Measurements from ENCODE around the gene RASGRP4. TPM values are rescaled to one million over a fixed set of nuclear protein-coding genes. Genes with fewer than 3 reads are reported as not detected.

The RASGRP4 gene
- total and polyA plus RNA-seq, 10 of the 15 experiments (the other 5 are each of a cell fraction or from before 2014, with no cell fraction given): 0.24 to 7.4 (median 3.3) TPM

GRCh38 chr19:38457690-38458405 is 31.8 kb upstream of the RASGRP4 start:
- in situ Hi-C loops (cut with MboI) (no loop called here), intact Hi-C loops (cut with micrococcal nuclease; ENCODE audit: unreplicated experiment) (no loop called here)
- ChIA-PET POLR2A (no interaction called here), RAD21 (ENCODE audit: unreplicated experiment) (no interaction called here), CTCF (no interaction called here), SMC1A (ENCODE audit: uncharacterized antibody, unreplicated experiment) (no interaction called here)
- ATAC-seq (no peak), DNase-seq (ENCODE audit: low read depth, low spot score) (no peak), FAIRE-seq (no peak)
- Histone ChIP-seq H2AFZ (ENCODE audit: control insufficient read depth, low read depth, low read length) (no peak overlapping the region), H3K9ac (ENCODE audit: control insufficient read depth, insufficient read depth, low read length) (no peak overlapping the region), H3K4me1 (ENCODE audit: control insufficient read depth, insufficient read depth, low read length) (no peaks in the 10 kb centered on the region), H3K79me2 (ENCODE audit: control insufficient read depth, insufficient read depth, low read length) (no peaks in the 10 kb centered on the region), H3K4me2 (ENCODE audit: control insufficient read depth, insufficient read depth) (no peak overlapping the region), H3K36me3 (ENCODE audit: control insufficient read depth in 2 of 2, insufficient read depth in 2 of 2, low read length in 1 of 2) (no peaks in the 10 kb centered on the region), H3K9me3 (replicated peaks; ENCODE audit: control insufficient read depth, insufficient read depth, low read length) (no peaks in the 10 kb centered on the region), H3K27me3 (replicated peaks in 1 of 2; ENCODE audit: control insufficient read depth in 2 of 2, insufficient read depth in 2 of 2, low read length in 1 of 2) (no peaks in the 10 kb centered on the region), H4K20me1 (ENCODE audit: control insufficient read depth, insufficient read depth) (no peaks in the 10 kb centered on the region), H3K27ac (ENCODE audit: control insufficient read depth, insufficient read depth) (no peak overlapping the region), H3K4me3 (no peak overlapping the region)
- BruUV-seq (replicated peaks): no TSS peak
- TF ChIP-seq MTA2 (IDR thresholded peaks at IDR 0.05; ENCODE audit: low read depth): no peak
- TF ChIP-seq SMC3 (IDR thresholded peaks at IDR 0.05; ENCODE audit: borderline replicate concordance, low read length): no peak
- TF ChIP-seq CREM (IDR thresholded peaks at IDR 0.05; ENCODE audit: low read depth): no peak
- TF ChIP-seq IRF3 (IDR thresholded peaks at IDR 0.05): no peak
- no peak for TF ChIP-seq SIX5 (IDR thresholded peaks at IDR 0.05; ENCODE audit: low read depth, low read length, severe bottlenecking)
- TF ChIP-seq GABPA (IDR thresholded peaks at IDR 0.05; ENCODE audit: low read depth): no peak
- no peak for TF ChIP-seq HCFC1 (IDR thresholded peaks at IDR 0.05; ENCODE audit: low read length)
- WGBS (ENCODE audit: insufficient coverage, insufficient replicate concordance, low lambda C conversion rate, missing lambda C conversion rate): 48% methylated on average over 10 of the region's 15 CpGs

GRCh38 chr19:38457202-38457601 is 31.2 kb upstream of the RASGRP4 start:
- Histone ChIP-seq H3K9me3 (replicated peaks; ENCODE audit: control insufficient read depth, insufficient read depth, low read length) (no peaks in the 10 kb centered on the region), H3K27ac (ENCODE audit: control insufficient read depth, insufficient read depth) (no peak overlapping the region), H4K20me1 (ENCODE audit: control insufficient read depth, insufficient read depth) (no peaks in the 10 kb centered on the region), H3K36me3 (ENCODE audit: control insufficient read depth in 2 of 2, insufficient read depth in 2 of 2, low read length in 1 of 2) (no peaks in the 10 kb centered on the region), H2AFZ (ENCODE audit: control insufficient read depth, low read depth, low read length) (no peak overlapping the region), H3K79me2 (ENCODE audit: control insufficient read depth, insufficient read depth, low read length) (no peaks in the 10 kb centered on the region), H3K4me2 (ENCODE audit: control insufficient read depth, insufficient read depth) (no peak overlapping the region), H3K4me3 (no peak overlapping the region), H3K9ac (ENCODE audit: control insufficient read depth, insufficient read depth, low read length) (no peak overlapping the region), H3K4me1 (ENCODE audit: control insufficient read depth, insufficient read depth, low read length) (no peaks in the 10 kb centered on the region), H3K27me3 (replicated peaks in 1 of 2; ENCODE audit: control insufficient read depth in 2 of 2, insufficient read depth in 2 of 2, low read length in 1 of 2) (no peaks in the 10 kb centered on the region)
- BruUV-seq (replicated peaks): no TSS peak
- intact Hi-C loops (cut with micrococcal nuclease; ENCODE audit: unreplicated experiment): no loop called here
- RAD21 ChIA-PET (ENCODE audit: unreplicated experiment): no interaction called here
- FAIRE-seq (no peak), DNase-seq (ENCODE audit: low read depth, low spot score) (no peak), ATAC-seq (no peak)
- WGBS (ENCODE audit: insufficient coverage, insufficient replicate concordance, low lambda C conversion rate, missing lambda C conversion rate): 36% methylated on average over 5 of the region's 5 CpGs
- in situ Hi-C loops (cut with MboI): no loop called here
- POLR2A ChIA-PET: no interaction called here
- SMC1A ChIA-PET (ENCODE audit: uncharacterized antibody, unreplicated experiment): no interaction called here
- CTCF ChIA-PET: no interaction called here
- TF ChIP-seq, protein P1, sequence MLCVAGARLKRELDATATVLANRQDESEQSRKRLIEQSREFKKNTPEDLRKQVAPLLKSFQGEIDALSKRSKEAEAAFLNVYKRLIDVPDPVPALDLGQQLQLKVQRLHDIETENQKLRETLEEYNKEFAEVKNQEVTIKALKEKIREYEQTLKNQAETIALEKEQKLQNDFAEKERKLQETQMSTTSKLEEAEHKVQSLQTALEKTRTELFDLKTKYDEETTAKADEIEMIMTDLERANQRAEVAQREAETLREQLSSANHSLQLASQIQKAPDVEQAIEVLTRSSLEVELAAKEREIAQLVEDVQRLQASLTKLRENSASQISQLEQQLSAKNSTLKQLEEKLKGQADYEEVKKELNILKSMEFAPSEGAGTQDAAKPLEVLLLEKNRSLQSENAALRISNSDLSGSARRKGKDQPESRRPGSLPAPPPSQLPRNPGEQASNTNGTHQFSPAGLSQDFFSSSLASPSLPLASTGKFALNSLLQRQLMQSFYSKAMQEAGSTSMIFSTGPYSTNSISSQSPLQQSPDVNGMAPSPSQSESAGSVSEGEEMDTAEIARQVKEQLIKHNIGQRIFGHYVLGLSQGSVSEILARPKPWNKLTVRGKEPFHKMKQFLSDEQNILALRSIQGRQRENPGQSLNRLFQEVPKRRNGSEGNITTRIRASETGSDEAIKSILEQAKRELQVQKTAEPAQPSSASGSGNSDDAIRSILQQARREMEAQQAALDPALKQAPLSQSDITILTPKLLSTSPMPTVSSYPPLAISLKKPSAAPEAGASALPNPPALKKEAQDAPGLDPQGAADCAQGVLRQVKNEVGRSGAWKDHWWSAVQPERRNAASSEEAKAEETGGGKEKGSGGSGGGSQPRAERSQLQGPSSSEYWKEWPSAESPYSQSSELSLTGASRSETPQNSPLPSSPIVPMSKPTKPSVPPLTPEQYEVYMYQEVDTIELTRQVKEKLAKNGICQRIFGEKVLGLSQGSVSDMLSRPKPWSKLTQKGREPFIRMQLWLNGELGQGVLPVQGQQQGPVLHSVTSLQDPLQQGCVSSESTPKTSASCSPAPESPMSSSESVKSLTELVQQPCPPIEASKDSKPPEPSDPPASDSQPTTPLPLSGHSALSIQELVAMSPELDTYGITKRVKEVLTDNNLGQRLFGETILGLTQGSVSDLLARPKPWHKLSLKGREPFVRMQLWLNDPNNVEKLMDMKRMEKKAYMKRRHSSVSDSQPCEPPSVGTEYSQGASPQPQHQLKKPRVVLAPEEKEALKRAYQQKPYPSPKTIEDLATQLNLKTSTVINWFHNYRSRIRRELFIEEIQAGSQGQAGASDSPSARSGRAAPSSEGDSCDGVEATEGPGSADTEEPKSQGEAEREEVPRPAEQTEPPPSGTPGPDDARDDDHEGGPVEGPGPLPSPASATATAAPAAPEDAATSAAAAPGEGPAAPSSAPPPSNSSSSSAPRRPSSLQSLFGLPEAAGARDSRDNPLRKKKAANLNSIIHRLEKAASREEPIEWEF (IDR thresholded peaks at IDR 0.05; ENCODE audit: insufficient replicate concordance, low read depth, low read length): no peak
- TF ChIP-seq SREBF2 (IDR thresholded peaks at IDR 0.05; ENCODE audit: low read length) (no peak), ATF3 (IDR thresholded peaks at IDR 0.05; ENCODE audit: borderline replicate concordance, extremely low read depth, low read depth, low read length) (no peak), NBN (IDR thresholded peaks at IDR 0.05) (no peak)

All from GM12878 (cell line).